Type B pancreatic cell (in vitro differentiated cells): Measurements from ENCODE around the gene KCNK2. TPM values are rescaled to one million over a fixed set of nuclear protein-coding genes. Genes with fewer than 3 reads are reported as not detected.

Experiments
- DNase-seq: peaks from one replicate; pipeline ENCODE4 v3.0.0; 2021; ENCODE audit warnings: mixed read lengths; ENCODE audit not compliant: unreplicated experiment; ENCODE audit errors: extremely low spot score
- H3K27ac Mint-ChIP-seq: 2 replicates; pipeline ENCODE4 v1.8.0; 2021; ENCODE audit warnings: mild to moderate bottlenecking, mixed read lengths
- H3K27me3 Mint-ChIP-seq: 2 replicates; pipeline ENCODE4 v1.8.0; 2021; ENCODE audit warnings: mixed read lengths
- H3K36me3 Mint-ChIP-seq: 2 replicates; pipeline ENCODE4 v1.8.0; 2021; ENCODE audit warnings: mixed read lengths
- H3K4me1 Mint-ChIP-seq: one replicate; pipeline ENCODE4 v1.8.0; 2021; ENCODE audit warnings: mixed read lengths; ENCODE audit not compliant: unreplicated experiment
- H3K4me3 Mint-ChIP-seq: 2 replicates; pipeline ENCODE4 v1.8.0; 2021; ENCODE audit warnings: mild to moderate bottlenecking, mixed read lengths
- H3K9me3 Mint-ChIP-seq: 2 replicates; pipeline ENCODE4 v1.8.0; 2021; ENCODE audit warnings: mixed read lengths
- CTCF ChIP-seq: fragments of 200-600 bp; sonication (generic); conservative IDR thresholded peaks from 2 replicates; pipeline ENCODE4 v1.5.0; 2021; ENCODE audit warnings: antibody characterized with exemption, mild to moderate bottlenecking
- total RNA-seq: library from RNA; stranded (reverse); gene quantifications from 2 replicates; pipeline ENCODE4 v1.2.1, GENCODE V29; 2021; ENCODE audit warnings: low replicate concordance

KCNK2 gene
- total RNA-seq, 1 donor from 2014 or later, result 7.1 TPM

DNA sequence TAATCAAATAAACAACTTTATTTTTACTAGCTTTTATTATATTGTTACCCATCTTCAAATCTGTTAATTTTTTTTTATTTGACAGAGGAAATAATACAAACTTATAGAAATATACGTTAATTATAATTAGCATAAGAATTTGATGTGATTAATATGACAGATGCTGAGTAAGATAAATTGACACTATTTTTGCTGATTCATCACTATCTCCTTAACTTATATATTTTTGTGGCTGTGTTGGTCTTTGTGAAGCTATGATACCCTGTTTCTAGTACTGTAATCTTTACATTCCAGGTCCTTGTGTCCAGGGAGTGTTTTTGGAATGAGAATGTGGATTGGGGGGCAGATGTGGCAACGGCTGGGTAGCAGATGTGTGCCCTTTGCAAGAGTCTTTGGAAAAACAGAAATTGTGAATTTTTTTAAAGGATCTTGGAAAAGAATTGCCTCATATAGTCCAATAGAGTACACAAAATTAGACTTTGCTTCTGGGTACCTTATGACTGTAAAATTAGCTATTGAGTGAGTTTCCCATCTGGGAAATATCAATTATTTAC, 102.6 kb downstream of the KCNK2 start:
- Mint-ChIP-seq H3K27me3 (no peaks in the 10 kb centered on the region), H3K4me3 (no peak overlapping the region), H3K36me3 (no peaks in the 10 kb centered on the region), H3K9me3 (no peaks in the 10 kb centered on the region), H3K27ac (no peak overlapping the region), H3K4me1 (no peaks in the 10 kb centered on the region)
- no peak for TF ChIP-seq CTCF
- no peak for DNase-seq

GRCh38 chr1:215188302-215188950, 105.9 kb downstream of the KCNK2 start:
- H3K27me3 Mint-ChIP-seq, result no peaks in the 10 kb centered on the region
- H3K9me3 Mint-ChIP-seq, result no peaks in the 10 kb centered on the region
- no peaks in the 10 kb centered on the region for H3K36me3 Mint-ChIP-seq
- no peak for DNase-seq
- H3K4me3 Mint-ChIP-seq, result no peak overlapping the region
- H3K27ac Mint-ChIP-seq, result no peak overlapping the region
- no peak for TF ChIP-seq CTCF
- peaks cover 3% of the 10 kb centered on the region for H3K4me1 Mint-ChIP-seq

DNA sequence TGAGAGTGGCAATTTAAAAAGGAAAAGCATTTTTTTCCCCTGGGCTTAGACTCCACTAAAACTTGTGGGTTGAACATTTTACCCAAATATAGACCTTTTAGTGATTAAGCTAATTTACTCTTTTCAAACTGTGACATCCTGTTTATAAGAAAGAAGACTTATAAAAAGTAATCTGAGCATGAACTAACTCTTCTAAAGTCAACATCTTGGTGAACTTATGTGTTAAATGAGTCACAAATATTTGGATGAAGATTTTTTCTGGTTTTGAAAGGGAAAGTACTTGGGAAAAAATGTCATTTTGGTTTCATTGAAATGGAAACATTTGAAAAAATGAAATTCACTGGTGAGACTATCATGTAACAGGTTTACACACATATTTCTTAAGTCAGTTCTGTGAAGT, 109.8 kb downstream of the KCNK2 start:
- H3K36me3 Mint-ChIP-seq, result no peaks in the 10 kb centered on the region
- no peak for TF ChIP-seq CTCF
- DNase-seq, result no peak
- no peak overlapping the region for H3K4me3 Mint-ChIP-seq
- H3K4me1 Mint-ChIP-seq, result peaks cover 3% of the 10 kb centered on the region
- H3K9me3 Mint-ChIP-seq, result no peaks in the 10 kb centered on the region
- no peaks in the 10 kb centered on the region for H3K27me3 Mint-ChIP-seq
- no peak overlapping the region for H3K27ac Mint-ChIP-seq

DNA sequence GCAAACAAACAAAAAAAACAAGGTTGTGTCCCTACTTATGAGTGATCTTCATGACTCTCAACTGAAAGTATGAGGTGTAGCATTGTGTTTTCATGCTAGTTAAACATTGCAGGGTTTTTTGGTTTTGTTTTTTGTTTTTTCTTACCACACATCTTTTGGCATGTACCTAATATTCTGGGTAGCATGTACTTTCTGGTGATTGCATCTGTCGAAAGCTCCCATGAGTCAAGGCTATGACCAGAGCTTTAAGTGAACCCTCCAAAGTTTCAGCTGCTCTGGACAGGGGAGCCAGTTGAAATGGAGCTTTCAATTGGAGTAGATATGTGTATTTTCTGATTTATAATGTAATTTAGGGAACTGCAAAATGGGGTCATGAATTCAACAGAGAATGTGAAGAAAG, 115.5 kb downstream of the KCNK2 start:
- no peak overlapping the region for H3K4me3 Mint-ChIP-seq
- no peaks in the 10 kb centered on the region for H3K9me3 Mint-ChIP-seq
- no peaks in the 10 kb centered on the region for H3K36me3 Mint-ChIP-seq
- no peak for TF ChIP-seq CTCF
- no peak overlapping the region for H3K27ac Mint-ChIP-seq
- H3K27me3 Mint-ChIP-seq, result no peaks in the 10 kb centered on the region
- no peak for DNase-seq
- H3K4me1 Mint-ChIP-seq, result no peaks in the 10 kb centered on the region

GRCh38 chr1:215200121-215200520, 117.6 kb downstream of the KCNK2 start:
- H3K27me3 Mint-ChIP-seq, result no peaks in the 10 kb centered on the region
- H3K36me3 Mint-ChIP-seq, result no peaks in the 10 kb centered on the region
- no peak for DNase-seq
- H3K4me3 Mint-ChIP-seq, result no peak overlapping the region
- H3K9me3 Mint-ChIP-seq, result no peaks in the 10 kb centered on the region
- no peaks in the 10 kb centered on the region for H3K4me1 Mint-ChIP-seq
- no peak for TF ChIP-seq CTCF
- H3K27ac Mint-ChIP-seq, result no peak overlapping the region
